GM12872 (cell line): ENCODE results near the gene UMOD.

Experiments
- CTCF ChIP-seq: IDR thresholded peaks from 3 replicates; pipeline ENCODE4 v1.5.1; 2011; ENCODE audit warnings: low read depth, mild to moderate bottlenecking, low read length, moderate library complexity; ENCODE audit not compliant: insufficient read depth

UMOD gene

DNA sequence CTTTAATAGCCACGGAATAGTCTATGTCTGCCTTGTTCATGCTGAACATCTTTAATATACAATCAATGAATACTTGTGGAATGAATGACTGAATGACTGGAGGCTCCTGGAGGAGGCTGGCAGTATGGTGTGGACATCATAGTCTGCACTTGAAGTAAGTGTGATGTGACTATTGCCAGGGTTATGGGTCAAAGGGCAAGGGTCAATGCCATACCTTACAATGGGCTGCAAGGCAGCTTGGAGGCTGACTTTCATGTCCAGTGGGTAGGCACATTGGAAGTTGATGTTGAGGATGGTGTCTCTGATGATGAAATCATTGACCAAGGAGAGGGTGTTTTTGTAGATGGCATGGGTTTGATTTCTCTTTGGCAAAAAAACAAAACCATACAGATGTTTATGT, 33.1 kb downstream of the UMOD start:
- no peak for TF ChIP-seq CTCF

GRCh38 chr16:20318437-20318836, 34.1 kb downstream of the UMOD start:
- no peak for TF ChIP-seq CTCF

DNA sequence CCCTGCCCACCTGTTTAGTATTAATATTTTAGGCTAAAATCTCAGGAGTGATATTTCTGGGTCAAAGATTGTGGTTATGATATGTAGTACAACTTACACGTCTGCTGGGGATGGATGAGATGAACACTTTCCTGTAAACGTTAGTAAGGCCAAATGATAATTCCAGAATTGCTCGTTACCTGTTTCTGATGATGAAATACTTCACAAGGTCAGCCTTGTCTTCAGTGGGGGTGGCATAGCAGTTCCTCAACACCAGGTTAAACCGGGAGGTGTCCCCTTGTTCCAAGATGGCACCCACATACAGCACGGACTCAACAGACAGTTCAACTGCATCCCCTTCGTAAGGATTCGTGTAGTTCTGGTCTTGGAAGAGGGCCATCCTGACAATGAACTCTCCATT, 34.5 kb downstream of the UMOD start:
- TF ChIP-seq CTCF, result no peak

- no peak for TF ChIP-seq CTCF
Observed at GRCh38 chr16:20317117-20317516, 35.4 kb downstream of the UMOD start.

- no peak for TF ChIP-seq CTCF
Observed at GRCh38 chr16:20316715-20317114, 35.8 kb downstream of the UMOD start.

DNA sequence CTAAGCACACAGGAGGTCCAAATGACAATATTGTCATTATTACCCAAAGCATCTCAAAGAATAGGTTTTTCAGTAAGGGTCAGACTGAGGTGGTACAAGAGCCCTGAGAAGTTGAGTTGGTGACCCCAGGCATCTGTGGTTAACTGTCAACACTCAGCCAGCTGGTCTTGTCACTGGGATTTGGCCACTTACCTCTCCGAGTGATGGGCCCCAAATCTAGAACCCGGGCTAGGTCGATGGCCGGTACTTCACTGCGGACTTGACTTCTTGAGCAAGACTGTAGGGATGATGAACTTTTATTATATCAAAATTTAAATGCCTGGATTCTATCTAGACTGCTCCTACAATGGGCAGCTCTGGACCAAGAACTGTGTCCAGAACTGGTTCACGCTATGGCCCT, 36.8 kb downstream of the UMOD start:
- TF ChIP-seq CTCF, result no peak

GRCh38 chr16:20314575-20314974, 37.9 kb downstream of the UMOD start:
- no peak for TF ChIP-seq CTCF

DNA sequence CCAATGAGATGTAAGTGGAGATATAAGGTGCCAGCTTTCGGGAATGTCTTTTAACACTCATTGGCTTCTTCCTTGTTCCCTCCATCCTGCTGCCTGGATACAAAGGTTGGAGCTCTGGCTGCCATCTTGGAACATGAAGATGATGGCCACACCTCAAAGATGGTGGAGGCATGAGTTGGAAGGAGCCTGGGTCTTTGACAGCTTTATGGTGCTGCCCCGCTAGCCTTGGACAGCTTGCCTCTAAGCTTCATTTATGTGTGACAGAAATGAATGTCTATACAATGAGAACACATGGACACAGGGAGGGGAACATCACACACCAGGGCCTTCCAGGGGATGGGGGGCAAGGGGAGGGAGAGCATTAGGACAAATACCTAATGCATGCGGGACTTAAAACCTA, 38.8 kb downstream of the UMOD start:
- no peak for TF ChIP-seq CTCF
